GM12873 (cell line): ENCODE data around the gene ABI1.

ENCODE experiments used
- TF ChIP-seq, protein P1 (sequence below): IDR thresholded peaks from 2 replicates; pipeline ENCODE4 v1.5.1; 2012; ENCODE audit warnings: low read depth, mild to moderate bottlenecking, moderate library complexity, low read length, control low read depth; ENCODE audit not compliant: insufficient read depth; ENCODE audit errors: missing control alignments

ABI1 gene

GRCh38 chr10:26840938-26841732 lies 19.6 kb downstream of the ABI1 start:
- TF ChIP-seq, protein P1, sequence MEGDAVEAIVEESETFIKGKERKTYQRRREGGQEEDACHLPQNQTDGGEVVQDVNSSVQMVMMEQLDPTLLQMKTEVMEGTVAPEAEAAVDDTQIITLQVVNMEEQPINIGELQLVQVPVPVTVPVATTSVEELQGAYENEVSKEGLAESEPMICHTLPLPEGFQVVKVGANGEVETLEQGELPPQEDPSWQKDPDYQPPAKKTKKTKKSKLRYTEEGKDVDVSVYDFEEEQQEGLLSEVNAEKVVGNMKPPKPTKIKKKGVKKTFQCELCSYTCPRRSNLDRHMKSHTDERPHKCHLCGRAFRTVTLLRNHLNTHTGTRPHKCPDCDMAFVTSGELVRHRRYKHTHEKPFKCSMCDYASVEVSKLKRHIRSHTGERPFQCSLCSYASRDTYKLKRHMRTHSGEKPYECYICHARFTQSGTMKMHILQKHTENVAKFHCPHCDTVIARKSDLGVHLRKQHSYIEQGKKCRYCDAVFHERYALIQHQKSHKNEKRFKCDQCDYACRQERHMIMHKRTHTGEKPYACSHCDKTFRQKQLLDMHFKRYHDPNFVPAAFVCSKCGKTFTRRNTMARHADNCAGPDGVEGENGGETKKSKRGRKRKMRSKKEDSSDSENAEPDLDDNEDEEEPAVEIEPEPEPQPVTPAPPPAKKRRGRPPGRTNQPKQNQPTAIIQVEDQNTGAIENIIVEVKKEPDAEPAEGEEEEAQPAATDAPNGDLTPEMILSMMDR = no peak

GRCh38 chr10:26839966-26840627 lies 20.7 kb downstream of the ABI1 start:
- TF ChIP-seq, protein P1 = no peak

GRCh38 chr10:26837139-26837538 lies 23.6 kb downstream of the ABI1 start:
- TF ChIP-seq, protein P1 = no peak

- TF ChIP-seq, protein P1 = no peak
These were observed 25.7 kb downstream of the ABI1 start for GRCh38 chr10:26835025-26835424.

DNA sequence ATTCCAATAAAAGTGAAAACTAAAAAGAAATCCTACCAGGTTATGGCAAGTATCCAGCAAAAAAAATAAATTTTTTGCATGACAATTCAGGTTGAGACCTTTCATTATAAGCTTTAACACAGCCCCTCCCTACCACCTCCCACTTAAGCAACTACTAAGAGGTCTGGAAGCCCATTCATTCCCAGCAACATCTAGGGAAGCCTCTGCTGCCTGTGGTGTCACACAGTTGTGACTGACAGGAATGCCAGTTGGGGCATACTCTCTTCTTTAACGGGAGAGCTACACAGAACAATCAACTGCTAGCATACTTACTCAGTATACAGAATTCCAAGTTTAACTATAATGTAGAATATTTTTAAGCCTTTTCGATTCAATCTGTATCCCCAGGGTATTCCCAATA lies 27.8 kb downstream of the ABI1 start:
- TF ChIP-seq, protein P1 = no peak

DNA sequence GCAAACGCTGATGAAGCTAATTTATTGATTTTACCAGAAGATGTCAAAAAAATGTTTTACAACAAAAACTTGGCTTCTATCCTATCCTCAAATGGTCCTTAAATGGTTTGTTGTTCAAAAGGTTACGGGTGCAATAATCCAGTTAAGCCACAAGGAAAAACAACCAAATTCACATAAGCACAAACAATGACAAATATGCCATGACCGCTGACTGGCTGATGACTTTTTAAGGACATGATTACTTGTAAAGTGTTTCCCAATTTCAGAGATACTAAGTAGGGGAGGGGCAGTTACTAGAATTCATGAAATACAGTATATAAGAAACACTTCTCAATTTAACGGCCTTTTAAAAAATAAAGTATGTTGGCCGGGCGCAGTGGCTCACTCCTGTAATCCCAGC lies 28.8 kb downstream of the ABI1 start:
- TF ChIP-seq, protein P1 = no peak

DNA sequence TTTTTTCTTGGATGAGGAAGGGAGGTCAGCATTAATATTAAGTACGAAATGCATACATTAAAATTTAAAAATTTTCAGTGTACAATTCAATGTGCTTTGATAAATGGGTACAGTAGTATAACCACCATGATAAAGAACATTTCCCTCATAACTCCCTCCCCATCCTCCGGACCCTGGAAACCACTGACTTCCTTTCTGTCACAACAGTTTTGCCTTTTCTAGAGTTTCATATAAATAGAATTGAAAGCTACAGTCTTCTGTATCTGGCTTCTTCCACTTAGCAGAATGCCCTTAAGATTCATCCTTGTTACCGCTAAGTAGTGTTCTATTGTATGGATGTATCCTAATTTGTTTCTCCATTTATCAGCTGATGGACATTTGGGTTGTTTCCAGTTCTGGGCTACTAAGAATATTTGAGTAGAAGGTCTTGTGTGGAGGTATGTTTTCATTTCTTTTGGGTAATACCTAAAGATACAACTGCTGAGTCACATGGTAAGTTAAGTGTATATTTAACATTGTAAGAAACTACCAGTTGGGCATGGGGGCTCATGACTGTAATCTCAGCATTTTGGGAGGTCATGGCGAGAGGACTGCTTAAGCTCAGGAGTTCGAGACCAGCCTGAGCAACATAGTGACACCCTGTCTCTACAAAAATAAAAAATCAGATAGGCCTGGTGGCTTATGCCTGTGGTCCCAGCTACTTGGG lies 30.8 kb downstream of the ABI1 start:
- TF ChIP-seq, protein P1 = no peak
